Right lung (tissue), 10 donors: ENCODE measurements around the gene ZBTB17. TPM values are rescaled to one million over a fixed set of nuclear protein-coding genes. Genes with fewer than 3 reads are reported as not detected.
"Not testable (repeated sequence)": the region's sequence is repeated elsewhere in the genome, so short reads cannot be mapped to it uniquely, and the experiment has no call there.

Experiments
- DNase-seq, 2 donors: peaks; one replicate each; pipeline ENCODE4 v3.0.0-alpha.2; 2013
- long read RNA-seq, 8 donors: transcript quantifications; one replicate each; lab custom pipeline, GENCODE V29; 2026
- polyA plus RNA-seq, 5 donors: library from polyadenylated mRNA; unstranded; fragments of 120-200 nt; gene quantifications; one replicate each; pipeline versions ENCODE4 v1.2.1 to v1.2.3, GENCODE V29; 2013; ENCODE audit warnings: inconsistent platforms in 1 of 5, low replicate concordance in 1 of 5; ENCODE audit not compliant: insufficient read length in 5 of 5, insufficient read depth in 1 of 5

The ZBTB17 gene
- polyA plus RNA-seq, result 10 to 100 TPM; 27.8 to 38.2 (median 31.4) TPM
- long read RNA-seq, donor 1, transcript ZBTB17-202 (16 exons, 2,745 nt), result major isoform, 6 of 7 reads
- long read RNA-seq, donor 1, partial matches to known transcripts, result 0 of 7 reads
- long read RNA-seq, donor 1, other reads (novel, unspliced or antisense), result 0 of 7 reads
- long read RNA-seq, donor 2, partial matches to known transcripts, result 0 of 1 reads
- long read RNA-seq, donor 2, other reads (novel, unspliced or antisense), result 0 of 1 reads
- long read RNA-seq, donor 3, partial matches to known transcripts, result 0 of 3 reads
- long read RNA-seq, donor 3, other reads (novel, unspliced or antisense), result 0 of 3 reads
- long read RNA-seq, donor 4, partial matches to known transcripts, result 0 of 2 reads
- long read RNA-seq, donor 4, other reads (novel, unspliced or antisense), result 0 of 2 reads
- long read RNA-seq, donor 5, partial matches to known transcripts, result 0 of 7 reads
- long read RNA-seq, donor 5, other reads (novel, unspliced or antisense), result 0 of 7 reads
- long read RNA-seq, donor 6, partial matches to known transcripts, result 9 of 14 reads
- long read RNA-seq, donor 6, other reads (novel, unspliced or antisense), result 0 of 14 reads
- long read RNA-seq, donor 7, partial matches to known transcripts, result 15 of 18 reads
- long read RNA-seq, donor 7, other reads (novel, unspliced or antisense), result 0 of 18 reads
- long read RNA-seq, donor 8, partial matches to known transcripts, result 0 of 2 reads
- long read RNA-seq, donor 8, other reads (novel, unspliced or antisense), result 0 of 2 reads

DNA sequence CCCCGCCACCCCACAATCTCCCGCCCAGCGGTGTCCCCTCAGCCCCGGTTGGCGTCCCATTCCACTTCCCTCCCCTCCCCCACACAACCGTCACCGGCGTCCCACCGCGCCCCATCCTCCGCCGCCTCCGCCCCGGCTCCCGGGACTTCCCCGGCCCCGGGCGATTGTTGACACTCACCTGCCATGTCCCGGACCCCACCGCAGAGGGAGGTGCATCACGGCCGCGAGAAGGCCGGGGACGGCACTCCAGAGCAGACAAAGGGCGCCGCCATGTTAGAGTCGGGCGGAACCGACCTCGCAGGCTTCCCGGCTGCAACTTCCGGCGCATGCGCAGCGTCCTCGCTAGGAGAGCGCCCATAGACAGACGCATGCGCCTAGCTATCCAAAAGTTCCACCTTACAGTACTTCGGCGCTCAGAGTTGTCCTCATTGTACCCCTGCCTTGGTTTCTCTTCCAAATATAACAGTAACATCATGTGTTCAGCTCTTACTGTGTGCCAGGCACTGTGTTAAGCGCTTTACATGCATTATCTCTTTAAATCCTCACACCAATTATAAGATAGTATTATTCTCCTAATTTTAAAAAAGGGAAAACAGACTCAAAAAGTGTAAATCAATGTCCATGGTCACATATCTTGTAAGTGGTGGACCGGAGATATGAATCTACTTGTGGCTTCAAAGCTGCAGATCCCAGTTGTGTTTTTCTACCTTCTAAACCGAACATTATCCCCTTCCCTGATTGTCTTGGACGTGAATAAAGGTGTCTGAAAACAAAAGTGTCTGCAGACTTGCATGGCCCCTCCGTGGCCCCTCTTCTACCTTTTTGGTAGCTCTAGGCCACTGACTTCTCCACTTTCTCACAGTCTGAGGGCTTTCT, at the start of gene ZBTB17:
TSS of gene ZBTB17 (minus strand) at position 297 of the 876 bp plus-strand sequence. CDS start 27,606 bp downstream, outside the sequence.
- DNase-seq, result peak; percentile 90 to 91

DNA sequence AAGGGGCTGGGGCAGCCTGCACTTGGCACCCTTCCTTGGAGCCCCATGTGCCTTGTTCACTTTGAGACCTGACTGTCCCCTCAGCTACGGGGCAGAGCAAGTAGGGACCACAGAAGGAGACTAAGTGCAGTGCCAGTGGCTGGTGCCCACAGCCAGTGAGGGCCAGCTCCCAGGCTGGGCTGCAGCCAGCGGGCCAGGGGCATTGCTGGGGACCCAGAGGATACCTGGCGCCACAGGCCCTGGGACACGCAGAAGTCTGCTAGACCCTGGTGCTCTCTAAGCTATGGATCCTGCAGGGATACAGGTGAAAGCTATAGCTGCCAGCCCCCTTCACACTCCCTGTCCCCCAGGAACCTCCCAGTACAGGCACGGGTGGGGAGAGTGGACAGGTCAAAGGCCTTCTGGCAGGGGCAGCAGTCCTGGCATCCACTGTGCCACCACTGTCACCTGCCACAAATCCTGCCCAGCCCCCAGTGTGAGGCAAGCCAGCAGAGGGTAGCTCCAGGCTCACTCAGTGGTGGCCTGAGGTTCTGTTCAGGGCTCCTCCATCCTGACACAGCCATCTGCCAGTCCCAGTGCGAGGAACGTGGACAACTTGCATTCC, 47.3 kb upstream of the ZBTB17 start:
- no peak for DNase-seq

GRCh38 chr1:16022393-16022792, 46.5 kb upstream of the ZBTB17 start:
- DNase-seq, result no peak

DNA sequence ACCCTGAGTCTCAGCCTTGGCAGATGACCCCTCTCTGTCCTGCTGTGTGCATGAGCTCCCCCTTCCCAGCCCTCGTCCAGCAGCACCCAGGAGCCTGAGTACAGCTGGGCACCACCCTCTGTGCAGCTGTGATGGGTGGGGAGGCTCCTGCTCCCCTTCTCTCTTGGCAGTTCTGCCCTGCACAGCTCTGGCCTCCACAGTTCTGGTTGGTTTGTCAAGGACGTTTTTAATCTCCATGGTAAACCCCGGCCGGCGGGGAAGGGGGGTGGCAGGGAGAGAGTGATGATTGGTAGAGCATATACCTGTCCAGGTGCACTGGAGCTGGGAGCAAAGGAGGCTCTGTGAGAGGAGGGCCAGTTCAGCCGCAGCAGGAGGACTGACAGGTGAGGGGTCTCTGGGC, 45.8 kb upstream of the ZBTB17 start, which contains the start of gene CLCNKA:
TSS of gene CLCNKA (plus strand) at position 356 of the 400 bp plus-strand sequence. CDS start 584 bp downstream, outside the sequence.
- DNase-seq, result no peak

GRCh38 chr1:16020878-16021277, 45.0 kb upstream of the ZBTB17 start:
- DNase-seq, result not testable (repeated sequence)

DNA sequence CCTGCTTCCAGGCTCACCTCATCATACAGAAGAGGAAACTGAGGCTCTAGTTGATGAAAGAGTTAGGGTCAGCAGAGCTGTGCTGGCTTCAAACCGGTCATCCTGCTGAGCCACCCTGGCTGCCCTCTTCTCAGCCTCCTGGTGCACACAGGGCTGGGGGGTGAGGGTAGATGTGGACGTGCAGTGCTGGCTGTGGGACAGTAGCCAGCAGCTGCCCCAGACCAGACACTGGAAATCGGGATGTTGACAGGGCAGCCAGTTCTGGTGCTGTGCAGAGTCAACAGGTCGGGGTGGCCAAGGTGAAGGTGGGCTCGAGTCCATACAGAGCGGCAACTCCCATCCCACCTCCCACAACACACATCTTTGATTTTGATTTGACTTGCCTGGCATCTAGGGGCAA, 44.4 kb upstream of the ZBTB17 start:
- no peak for DNase-seq

GRCh38 chr1:16019644-16020277, 43.9 kb upstream of the ZBTB17 start:
- no peak for DNase-seq

DNA sequence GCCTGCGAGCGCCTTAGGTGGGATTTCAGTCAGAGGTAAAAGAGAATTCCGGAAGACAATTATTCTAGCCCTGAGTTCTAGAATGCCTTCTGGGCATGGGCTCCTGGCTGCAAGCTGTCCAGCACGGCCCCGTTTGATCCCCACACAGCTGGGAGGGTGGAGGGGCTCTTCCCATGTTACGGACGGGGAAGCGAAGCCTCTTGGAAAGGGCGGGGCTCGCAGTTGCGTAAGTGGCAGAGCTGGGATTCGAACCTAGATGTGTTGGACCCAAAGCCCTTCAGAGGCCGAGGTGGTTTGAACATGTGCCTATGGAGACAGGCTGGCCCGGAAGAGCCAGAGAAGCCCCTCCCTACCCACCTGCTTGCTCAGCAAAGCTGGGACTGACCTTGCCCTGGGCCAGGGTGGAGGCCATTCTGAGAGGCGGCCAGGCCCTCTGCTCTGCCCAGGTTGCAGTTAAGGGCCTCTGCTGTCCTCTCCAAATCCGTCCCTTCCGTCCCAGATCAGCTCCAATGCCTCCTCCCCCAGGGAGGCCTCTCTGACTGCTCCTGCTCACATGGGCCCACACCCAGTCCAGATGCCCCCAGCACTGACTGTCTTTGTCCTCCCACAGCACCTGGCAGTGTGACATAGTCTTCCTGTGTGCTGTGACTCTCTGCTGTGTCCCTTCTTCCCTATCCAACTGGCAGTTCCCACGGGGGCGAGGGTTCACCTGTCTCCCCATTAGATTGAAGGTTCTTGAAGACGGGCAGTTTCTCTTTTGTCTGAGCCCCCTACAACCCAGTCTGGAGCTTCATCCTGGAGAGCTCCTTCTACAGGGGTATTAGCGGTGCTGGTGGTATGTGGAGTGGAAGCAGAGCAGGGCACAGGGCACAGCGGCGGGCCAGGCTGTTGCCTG, 43.1 kb upstream of the ZBTB17 start:
- no peak for DNase-seq

GRCh38 chr1:16018308-16018707, 42.4 kb upstream of the ZBTB17 start:
- DNase-seq, result no peak

GRCh38 chr1:16017461-16018303, 41.8 kb upstream of the ZBTB17 start, which contains the start of gene HSPB7:
Gene HSPB7, minus strand, starts transcription at chr1:16018043. Its CDS starts 80 bp downstream, at chr1:16017963.
- DNase-seq, result peak; percentile 68 to 80

- DNase-seq, result no peak
Measured at GRCh38 chr1:16017076-16017460, 41.2 kb upstream of the ZBTB17 start.

DNA sequence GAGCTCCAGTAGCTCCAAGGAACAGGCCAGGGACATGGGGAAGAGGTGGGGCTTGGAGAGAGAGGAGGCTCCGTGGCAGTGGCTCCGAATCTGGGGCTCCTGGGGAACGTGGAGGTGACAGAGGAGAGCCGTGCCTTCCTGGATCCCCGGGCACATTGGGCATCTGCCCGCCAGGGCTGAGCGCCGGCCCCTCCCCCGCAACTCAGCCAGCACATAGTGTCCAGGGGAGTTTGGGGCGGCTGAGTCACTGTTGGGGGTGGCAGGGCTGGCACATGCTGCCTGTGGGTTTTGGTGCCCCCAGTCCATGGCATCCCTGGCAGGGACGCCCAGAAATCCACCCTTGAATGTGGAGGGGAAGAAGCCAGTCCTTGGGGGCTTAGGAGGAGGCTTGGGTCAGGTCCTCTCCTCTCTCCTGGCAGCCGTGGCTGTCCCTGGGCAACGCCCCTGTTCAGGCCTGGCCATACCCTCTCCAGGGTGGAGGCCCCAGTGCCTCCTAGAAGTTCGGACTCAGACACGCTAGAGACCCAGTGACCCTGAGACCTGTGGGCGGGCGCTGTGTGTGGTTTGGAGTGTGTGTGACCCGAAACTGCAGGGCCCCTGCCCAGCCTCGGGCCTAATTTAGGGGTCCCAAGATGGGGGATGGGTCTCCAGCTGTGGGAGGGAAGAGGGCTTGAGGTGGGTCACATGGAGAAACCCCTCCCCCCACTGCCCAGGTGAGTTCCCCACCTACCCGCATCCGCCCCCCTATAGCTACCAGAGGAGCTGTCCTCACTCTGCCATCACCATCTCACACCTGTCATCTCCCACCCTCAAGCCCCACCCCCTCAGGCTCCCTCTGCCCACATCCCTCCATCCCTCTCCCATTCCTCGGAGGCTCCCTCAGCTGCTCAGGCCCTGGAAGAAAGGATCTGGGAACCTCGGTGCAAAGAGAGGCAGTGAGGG, 40.3 kb upstream of the ZBTB17 start:
- no peak for DNase-seq

- no peak for DNase-seq
Measured at GRCh38 chr1:16015491-16015890, 39.6 kb upstream of the ZBTB17 start.

DNA sequence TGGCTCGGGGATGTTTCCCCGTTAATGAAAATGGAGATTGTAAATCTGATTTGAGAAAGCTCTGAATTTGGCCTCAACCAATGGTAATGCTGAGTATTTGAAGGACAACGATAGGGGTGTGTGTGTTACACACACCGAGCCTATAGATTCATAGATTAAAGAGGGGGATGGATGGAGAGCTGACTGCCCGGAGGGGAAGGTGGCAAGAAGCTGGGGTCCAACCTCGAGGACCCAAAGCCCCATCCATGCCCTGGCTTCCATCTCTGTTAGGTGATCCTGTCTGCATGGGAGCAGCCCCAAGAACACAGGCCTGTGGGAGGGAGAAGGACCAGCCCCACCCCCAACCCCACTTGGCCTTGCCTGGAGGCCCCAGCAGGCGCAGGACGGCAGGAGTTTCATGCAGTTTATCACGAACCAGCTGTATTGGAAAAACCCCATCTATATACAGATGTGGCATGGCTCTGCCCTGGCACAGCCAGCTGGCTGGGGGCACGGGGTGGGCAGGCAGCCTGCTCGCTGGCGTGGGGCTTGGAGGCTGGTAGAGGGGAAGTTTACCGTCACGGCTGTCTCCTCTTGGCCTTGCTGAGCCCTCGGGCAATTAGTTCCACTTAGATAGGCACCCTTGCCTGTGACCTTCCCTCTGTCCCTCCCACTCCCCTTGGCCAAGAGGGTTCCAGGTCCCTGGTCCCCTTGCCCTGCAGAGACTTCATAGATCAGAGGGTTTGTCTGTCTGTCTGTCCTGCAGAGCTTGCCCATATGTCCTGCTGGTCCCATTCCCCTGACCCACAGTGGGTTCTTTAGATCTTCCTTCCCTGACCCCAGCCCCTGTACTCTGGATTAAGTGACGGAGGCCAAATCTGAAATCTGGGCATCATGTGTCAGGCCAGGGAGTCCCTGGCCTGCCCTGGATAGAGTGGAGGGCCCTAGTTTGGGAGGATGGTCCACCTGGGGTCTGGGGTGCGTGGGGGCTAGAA, 38.9 kb upstream of the ZBTB17 start:
- DNase-seq, result no peak

DNA sequence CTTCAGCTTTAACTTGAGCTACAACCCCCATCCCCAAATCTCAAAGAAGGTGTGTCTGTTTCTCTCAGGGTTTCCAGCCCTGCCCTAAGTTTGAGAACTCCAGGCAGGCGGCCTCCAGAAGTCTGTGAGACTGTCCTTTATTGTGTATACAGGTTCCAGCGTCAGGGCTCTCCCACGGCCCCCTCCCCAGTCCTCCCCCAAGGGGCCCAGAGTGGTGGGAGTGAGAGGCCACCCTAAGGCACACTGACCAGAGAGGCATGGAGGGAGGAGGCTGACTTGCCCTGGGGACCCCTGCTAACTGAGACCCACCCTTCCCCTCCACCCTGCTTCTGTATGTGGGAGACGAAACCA, 38.0 kb upstream of the ZBTB17 start:
- no peak for DNase-seq

DNA sequence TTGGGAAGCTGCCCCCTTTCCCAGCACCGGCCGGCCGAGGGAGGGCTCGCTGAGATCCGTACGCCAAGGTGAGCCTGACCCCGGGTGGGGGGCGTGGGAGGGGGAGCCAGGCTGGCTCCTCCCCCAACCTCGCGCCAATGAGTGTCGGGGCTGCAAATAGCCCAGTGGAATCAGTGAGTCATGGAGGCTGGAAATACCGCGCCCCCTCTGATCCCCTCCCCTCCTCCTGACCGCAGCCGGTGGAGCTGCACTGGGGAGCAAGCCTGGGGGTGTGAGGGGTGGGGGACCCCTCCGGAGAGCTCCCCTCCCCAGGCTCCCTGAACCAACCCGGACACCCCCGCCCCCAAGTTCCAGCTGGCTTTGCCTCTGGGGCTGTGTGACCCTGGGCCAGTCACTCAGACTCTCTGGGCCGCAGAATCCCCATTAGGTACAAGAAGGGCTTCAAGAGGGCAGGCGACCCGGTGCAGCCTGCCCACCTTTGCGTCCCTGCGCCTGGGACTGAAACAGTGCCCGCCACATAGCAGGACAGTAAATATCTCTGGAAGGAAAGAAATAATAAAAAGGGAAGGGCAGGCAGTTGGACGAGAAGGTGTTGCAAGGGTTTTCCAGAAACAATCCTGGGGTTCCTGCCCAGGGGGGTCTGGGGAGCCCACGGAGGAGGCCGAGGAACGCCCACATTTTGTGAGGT, 37.5 kb upstream of the ZBTB17 start:
- peak in 1 of 2 donors; percentile 38 for DNase-seq
